ENCODE results near the gene CKAP2L.

CKAP2L gene, protein sequence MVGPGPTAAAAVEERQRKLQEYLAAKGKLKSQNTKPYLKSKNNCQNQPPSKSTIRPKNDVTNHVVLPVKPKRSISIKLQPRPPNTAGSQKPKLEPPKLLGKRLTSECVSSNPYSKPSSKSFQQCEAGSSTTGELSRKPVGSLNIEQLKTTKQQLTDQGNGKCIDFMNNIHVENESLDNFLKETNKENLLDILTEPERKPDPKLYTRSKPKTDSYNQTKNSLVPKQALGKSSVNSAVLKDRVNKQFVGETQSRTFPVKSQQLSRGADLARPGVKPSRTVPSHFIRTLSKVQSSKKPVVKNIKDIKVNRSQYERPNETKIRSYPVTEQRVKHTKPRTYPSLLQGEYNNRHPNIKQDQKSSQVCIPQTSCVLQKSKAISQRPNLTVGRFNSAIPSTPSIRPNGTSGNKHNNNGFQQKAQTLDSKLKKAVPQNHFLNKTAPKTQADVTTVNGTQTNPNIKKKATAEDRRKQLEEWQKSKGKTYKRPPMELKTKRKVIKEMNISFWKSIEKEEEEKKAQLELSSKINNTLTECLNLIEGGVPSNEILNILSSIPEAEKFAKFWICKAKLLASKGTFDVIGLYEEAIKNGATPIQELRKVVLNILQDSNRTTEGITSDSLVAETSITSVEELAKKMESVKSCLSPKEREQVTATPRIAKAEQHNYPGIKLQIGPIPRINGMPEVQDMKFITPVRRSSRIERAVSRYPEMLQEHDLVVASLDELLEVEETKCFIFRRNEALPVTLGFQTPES

DNA sequence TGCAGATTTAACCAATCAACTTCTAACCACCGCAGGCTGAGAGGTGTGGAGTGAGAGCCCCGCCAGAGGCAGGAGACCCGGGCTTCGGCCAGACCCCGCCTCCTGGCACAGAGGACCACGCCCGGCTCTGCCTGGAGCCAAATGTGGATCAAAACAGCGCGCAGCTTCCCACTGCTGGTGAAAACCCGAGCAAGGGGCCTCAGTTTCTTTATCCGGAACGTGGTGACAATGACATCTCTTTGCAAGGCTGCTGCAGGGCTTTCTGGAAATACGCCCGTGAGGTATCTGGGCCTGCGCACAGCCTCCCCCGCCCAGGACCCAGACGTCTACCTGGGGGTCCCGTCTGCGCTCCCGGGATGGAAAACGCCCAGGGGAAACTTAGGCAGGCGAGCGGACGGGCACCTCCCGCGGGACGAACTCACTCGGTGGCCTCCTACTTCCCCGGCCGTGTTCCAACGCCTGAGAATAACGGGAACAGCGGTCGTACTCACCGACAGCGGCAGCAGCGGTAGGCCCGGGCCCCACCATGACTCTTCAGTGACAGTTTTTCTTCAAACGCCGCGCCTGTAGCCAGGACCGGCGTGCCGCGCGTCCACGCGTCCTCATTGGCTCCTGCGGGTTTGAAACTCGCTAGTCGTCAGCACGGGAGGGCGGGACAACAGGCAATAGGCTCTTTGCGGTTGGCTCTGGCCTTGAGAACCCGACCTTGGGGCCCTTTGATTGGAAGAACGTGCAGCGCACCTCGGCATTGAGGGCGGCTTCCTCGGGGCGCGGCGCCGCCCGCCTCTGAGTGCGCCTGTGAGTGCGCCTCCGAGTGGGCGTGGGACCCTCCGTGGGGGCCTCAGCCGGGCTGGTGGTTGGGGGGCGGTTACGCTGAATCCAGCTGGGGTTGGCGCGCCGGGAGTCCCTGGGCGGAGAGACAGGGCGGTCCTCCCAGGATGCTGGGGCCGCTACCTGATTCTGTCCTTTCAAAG lies at the start of gene CKAP2L:
Gene CKAP2L (minus strand): TSS at position 539 of the 974 bp plus-strand sequence. CDS start 11 bp downstream, at position 528.
- DNase-seq, result peak; percentile 92

DNA sequence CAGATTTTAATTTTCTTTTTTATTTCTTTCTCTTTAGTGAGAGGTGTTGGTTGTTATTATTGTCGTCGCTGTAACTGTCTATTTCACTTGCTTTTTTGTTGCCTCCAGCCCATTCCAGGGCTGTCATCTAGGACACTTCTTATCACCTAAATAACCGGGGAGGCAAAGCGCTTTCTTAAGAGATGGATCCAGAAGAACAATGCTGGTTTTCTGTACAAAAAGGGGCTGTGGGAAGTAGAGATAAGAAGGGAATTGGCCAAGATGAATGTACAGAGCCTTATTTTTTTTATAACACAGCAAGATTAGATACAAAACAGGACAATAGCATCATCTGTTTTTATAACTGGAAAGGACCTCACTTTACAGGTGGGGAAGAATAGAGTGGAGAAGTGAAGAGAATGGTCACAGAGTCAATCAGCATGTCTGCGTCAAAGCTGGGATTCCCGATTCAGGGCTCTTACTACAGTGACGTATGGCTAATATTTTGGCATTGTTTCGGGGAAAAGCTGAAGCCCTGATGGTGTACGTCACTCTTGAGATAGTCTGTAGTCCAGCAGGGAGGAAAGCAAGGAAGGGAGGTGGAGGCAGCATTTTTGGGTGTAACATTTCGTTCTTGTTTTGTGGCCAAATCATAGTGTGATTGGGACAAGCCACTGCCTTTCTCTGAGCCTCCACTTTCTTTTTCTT lies 49.0 kb upstream of the CKAP2L start:
- DNase-seq, result no peak

DNA sequence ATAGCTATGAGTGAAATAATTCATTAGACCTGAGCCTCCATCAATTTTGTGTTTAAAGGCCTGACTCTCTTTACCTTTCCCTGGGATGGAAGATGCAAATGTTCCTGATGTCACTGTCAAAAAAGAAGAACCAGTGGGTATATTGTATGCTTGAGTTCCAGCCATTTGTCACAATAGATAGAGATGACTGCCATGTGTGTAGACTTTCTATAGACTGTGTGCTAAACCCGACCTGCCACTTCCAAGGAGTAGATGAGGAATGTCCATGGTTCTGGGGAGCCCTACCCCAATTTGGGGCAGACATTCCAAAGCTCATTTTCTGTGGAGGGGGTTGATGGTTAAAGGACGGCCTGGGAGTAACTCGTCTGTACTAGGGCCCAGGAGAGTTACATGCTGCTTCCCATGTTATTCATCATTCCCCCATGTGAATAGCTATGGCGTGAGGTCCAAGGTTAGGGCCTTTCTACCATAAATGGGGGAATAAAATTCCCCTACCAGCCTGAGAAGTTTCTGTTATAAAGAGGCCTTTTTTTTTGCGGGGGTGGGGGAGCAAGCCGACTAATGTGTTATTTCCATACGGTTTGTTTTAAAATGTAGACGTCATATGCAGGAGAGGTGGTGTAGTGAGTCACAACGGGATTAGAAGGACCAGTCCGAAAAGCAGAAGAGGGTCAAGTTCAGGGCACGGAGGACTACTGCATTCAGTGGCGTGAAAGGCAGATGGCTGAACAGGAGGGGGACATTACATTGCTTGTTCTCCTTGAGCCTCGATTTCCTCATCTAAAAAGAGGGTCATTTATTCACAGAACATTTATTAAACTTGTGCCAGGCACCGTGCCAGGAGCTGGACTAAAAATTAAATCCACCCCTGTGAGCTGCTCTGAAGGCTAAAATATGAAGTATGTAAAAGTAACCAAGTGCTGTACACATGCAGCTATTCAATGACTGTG lies 48.2 kb upstream of the CKAP2L start:
- no peak for DNase-seq

DNA sequence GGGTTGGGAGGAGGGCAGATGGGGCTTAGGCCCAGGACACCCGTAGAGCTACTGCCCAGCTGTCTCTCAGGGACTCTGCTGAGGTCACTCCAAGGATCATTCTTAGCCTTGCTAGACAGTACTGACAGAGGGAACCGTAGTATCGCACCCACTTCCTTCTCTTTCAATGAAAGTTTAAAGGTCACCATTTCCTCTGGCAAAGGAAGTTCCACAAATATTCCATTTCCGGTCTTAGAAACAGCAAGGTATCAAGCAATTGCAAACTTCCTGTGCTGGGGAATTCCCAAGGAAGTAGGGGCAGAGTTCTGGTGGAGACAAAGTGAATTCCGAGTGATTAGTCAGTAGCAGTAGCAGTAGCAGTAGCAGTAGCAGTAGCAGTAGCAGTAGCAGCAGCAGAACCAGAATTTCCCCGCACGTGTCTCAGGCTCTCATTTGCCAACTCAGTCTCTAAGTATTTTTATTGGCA lies 47.5 kb upstream of the CKAP2L start:
- no peak for DNase-seq

DNA sequence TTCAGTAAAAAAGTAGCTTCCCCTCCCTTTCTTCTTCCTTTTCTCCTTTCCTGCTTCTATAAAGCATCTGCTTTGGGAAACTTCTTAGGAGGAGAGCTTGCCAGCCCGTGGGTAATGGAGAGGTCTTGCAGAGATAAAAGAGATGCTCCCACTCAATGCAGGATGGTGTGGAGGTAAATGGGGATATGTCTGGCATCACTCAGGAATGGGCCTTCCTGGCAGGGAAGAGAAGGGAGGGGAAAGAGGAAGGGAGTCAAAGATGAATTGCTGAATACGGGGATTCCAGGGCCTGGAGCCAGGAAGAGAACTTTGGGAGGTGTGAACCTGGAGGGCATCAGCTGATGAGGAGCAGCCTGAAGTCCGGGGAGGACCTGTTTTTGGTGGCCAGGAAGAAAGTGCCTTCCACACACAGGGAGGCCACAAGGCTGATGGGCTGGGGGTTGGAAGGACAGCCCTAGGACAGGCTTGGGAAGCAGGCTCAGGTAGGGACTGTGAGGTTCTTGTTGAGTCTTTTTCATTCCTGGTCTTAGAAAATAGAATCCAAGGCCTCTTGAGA lies 46.9 kb upstream of the CKAP2L start:
- no peak for DNase-seq

DNA sequence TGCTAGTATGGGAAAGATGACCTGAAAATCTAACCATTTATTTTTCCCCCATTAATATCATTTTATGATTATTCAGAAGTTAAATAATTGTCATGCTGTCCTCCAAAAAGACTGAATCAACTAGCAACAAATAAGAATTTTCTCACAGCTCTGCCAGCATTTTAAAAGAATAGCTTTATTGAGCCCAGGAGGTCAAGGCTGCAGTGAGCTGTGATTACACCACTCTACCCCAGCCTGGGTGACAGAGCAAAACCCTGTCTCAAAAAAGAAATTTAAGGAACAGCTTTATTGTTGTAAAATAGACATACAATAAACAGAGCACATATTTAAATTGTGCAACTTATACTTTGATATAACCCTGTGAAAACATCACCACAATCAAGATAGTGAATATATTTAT lies 44.7 kb upstream of the CKAP2L start:
- DNase-seq, result no peak

DNA sequence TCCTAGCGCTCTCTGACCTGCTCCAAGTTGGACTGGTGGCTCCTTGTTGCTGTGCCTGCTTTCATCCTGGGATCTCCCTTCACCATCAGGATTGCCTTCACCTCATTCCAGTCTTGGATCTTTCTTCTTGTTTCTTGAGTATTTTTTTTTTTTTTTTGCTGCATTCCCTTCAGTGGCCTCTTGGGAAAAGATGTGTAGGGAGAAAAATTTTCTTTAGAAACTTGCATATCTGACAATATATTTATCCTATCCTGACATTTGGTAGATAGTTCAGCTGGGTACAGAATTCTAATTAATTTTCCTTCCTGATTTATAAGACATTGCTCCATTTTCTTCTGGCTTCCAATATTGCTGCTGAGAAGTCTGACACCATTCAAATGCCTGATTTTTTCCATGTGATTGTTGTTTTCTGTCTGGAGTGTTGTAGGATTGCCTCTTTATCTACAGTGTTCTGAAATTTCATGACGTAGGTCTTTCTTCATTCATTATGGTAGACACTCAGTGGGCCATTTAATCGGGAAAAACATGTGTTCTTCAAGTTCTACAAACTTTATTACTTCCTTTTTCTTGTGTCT lies 42.9 kb upstream of the CKAP2L start:
- no peak for DNase-seq

DNA sequence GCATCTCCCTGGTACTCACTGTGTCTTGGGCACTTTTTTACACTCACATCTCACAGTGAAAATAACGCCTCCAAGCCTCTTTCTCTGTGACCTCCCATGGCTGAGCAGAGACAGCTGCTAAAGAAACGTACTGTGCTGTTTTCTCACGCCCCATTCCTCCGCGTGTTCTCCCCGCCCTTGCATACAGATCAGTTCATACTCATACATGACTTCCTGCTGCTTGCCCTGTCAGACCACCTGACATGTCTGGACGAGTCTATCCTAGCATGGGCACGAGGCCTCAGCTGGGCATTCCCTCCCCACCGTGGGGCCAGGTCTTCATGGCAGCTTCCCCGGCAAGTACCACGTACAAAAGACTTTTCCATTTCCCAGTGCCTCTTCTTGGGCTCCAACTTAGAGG lies 41.1 kb upstream of the CKAP2L start:
- DNase-seq, result no peak

DNA sequence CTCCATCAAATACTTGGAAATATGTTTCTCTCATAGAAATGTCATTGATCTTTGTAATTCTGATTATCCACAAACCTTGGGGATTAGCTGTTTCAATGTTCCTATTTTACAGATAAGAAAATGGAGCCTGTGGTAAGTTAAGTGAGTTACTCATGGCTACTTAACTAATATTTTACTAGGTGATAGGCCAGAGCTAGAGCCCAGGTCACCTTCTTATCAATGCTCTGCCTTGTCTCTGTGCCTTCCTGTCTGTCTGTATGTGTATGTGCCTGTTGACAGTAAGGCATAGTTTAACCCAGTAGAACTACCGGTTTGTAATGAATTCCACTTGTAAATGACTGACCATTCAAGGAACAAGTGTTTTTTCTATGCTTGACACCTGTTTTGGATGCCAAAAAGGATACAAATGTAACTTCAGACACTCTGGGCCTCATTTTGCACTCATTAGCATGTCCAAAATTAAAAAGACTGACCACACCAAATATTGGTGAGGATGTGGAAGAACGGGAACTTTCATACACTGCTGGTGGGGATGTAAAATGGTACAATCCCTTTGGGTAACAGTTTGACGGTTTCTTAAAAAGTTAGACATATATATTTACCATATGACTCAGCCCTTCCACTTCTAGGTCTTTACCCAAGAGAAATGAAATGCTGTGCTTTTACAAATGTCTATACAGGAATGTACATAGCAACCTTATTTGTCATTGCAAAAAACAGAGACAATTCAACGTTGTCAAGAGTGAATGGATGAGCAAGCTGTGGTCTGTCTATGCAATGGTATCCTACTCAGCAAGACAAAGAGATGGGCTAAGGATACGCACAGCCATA lies 39.5 kb upstream of the CKAP2L start:
- DNase-seq, result no peak

DNA sequence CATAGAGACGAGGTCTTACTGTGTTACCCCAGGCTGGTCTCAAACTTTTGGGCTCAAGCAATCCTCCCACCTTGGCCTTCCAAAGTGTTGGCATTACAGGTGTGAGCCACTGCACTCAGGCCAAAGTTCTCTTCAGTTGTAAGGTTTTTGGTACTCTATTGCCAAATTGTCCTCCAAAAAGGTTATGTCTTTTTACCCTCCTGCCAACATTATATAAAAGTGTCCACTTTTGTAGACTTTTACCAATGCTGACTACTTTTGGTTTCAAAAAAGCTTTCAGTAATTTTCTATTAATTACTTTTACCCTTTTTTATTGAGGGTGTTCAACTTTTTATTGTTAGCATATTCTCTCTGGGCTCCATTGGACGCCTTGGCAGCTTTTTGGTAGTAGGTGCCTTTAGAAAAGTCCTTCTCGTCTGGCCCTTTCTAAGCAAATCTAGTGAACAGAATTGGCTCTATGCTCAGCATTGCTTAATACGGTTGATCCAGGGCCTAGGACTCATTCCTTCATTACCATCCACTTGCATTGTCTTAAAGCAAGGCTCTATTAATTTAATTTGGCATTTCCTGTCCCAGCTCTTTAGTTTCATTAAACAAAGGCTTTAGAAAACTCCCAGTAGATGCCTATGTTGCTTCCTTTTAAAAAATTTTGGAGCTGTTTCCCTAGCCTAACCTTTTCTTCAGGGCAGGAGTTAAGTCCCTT lies 36.6 kb upstream of the CKAP2L start:
- DNase-seq, result no peak

DNA sequence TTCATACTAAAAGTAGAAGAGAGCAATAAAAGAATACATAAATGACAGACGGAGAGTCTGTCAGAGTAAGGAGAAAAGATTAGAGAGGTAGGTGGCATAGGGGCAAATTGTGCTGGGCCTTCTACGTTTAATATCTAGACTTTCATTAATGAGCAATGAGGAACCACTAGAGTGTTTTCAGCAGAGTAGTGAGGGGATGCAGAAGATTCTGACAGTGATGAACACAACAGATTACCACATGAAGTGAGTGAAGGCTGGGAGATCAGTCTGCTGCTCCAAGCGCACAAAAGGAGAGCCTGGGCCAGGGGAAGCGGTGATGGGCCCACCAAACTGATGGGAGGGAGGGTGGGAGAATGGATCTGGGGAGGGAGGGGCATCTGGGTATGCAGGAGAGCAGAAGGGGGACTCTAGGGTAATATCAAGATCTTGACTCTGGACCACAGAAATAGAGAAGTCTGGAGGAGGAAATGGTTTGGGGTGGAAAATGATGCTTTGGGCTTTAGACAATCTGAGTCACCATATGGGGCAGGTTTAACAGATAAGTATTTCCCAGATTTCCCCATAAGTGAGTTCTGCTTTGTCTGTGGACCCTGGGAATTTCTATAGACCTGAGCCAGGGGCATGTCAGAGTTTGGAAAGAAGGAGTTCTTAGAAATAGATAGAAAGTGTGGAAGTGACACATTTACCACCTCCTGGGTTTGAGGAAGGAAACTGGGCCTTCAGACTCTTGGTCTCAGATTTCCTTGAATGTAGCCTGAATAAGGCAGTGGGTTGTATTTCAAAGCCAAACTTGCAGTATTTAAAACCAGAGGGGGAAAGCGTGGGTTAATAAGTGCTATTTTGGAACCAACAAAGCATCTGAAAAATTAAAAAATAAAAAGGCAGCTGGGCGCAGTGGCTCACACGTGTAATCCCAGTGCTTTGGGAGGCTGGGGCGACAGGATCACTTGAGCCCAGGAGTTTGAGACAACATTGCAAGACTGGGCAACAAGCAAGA lies 34.9 kb upstream of the CKAP2L start:
- no peak for DNase-seq

DNA sequence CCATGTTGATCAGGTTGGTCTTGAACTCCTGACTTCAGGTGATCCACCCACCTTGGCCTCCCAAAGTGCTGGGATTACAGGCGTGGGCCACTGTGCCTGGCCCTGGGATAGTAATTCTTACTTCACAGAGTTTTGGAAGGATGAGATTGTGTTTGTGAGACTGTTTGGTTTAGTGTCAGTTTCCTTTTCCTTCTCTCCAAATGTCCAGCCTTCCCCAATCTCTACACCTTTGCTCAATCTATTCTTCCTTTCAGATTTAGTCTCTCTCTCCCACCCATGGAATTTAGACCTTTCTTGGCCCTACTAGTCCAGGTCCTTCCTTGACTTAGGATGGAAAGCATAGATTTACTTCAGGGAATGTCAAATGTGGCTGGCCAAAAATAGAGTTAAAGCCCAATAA lies 32.1 kb upstream of the CKAP2L start:
- no peak for DNase-seq

DNA sequence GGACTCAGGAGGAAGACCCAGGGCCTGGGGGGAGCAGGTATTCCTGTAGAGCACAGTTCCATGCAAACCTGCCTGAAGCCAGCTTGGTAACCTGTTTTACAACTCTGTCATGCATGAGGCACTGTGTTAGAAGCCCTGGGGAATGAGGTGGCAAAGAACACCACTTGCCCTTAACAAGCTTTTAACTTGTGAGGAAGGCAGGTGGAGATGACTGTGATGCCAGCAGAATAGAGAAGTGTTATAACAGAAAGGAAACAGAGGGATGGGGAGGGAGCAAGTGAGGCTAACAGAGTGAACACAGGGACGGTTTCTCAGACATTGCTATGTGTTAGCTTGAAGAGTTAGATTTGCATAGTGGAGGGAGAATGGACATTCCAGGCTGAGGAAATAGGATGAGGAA lies 31.4 kb upstream of the CKAP2L start:
- no peak for DNase-seq

DNA sequence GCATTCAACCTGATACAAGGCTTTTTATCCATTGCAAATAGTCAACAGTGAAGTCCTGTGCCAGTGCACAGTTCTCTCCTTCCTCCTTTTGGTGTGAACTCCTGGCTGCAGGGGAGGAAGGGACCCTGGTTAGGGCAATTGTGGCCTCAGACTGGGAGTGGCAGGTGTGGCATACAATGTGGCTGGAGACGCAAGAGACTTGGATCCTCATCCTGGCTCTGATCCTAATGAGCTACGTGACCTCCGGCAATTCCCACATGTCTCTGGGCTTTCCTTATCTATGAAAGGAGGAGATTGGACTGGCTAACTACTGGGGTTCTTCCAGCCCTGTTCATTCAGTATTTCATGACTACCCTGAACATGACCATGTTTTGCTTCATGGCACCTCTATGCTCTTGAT lies 30.4 kb upstream of the CKAP2L start:
- no peak for DNase-seq

DNA sequence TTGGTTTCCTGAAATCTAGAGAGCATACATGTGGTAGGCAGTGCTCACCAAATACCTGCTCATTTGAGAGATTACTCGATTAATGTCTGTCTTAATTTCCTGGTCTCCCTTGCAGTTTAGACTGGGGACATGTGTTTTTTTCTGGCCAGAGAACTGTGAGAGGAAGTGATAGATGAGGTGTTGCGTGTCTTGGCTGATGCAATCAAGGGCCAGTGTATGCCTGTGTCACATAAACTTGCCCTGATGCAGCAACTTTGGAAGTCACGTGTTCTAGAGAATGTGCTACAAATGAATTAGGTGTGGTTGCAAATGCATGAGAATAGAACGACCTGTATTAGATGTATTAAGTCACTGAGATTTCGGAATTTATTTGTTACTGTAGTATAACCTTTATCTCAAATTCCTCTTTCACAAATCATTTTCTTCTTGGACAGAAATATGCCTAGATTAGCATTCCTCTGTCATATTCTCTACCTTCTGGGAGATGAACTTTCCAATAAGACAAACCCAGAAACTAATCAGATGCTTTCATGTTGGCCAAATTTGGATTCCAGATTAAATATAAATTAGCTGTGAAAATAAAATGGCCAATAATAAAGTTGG lies 29.8 kb upstream of the CKAP2L start:
- no peak for DNase-seq

DNA sequence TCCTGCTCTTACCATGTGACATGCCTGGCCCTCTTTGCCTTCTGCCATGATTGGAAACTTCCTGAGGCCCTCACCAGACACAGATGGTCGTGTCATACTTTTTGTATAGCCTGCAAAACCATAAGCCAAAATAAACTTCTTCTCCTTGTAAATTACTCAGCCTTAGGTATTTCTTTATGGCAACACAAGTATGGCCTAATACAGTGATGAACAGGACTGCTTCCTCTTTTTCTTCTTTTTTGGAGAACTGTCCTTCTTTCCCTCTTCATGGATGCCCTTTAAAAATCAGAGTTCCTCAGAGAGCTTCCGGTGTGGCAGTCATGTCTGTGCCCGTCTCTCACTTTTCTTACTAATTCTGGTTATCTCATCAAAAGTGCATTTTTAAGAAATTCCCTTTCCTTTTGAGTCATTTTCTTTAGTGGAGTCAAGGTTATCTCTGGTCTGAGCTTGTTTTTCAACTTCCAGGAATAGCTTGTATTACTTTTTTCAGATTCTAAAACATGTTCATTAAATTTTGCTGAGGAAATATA lies 29.1 kb upstream of the CKAP2L start:
- DNase-seq, result no peak

DNA sequence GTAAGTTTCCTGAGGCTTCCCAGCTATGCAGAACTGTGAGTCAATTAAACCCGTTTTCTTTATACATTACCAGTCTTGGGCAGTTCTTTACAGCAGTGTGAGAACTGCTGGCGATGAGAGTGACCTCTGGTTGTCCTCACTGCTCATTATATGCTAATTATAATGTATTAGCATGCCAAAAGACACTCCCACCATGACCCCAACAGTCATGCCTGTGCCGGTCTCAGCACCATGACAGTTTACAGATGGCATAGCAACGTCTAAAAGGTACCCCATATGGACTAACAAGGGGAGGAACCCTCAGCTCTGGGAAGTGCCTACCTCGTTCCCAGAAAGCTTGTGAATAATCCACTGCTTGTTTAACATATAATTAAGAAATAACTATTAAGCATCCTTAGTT lies 28.0 kb upstream of the CKAP2L start:
- DNase-seq, result no peak
